Hepatocyte (in vitro differentiated cells): ENCODE data around the gene C14orf93. TPM values are rescaled to one million over a fixed set of nuclear protein-coding genes. Genes with fewer than 3 reads are reported as not detected.

Source experiments
- DNase-seq: peaks from one replicate; pipeline ENCODE4 v3.0.0-alpha.2; 2016; ENCODE audit warnings: low spot score
- H2AFZ ChIP-seq: fragments of 200-600 bp; sonication (generic); 2 replicates; pipeline ENCODE4 v1.6.0; 2016; ENCODE audit warnings: antibody characterized with exemption, mild to moderate bottlenecking
- H3K27ac ChIP-seq: fragments of 200-600 bp; sonication (generic); 2 replicates; pipeline ENCODE4 v1.5.1; 2016; ENCODE audit warnings: mild to moderate bottlenecking
- H3K27me3 ChIP-seq: fragments of 200-600 bp; sonication (generic); 2 replicates; pipeline ENCODE4 v1.6.1; 2016
- H3K36me3 ChIP-seq: fragments of 200-600 bp; sonication (generic); replicated peaks from 2 replicates; pipeline ENCODE4 v1.5.1; 2016; ENCODE audit warnings: low read depth; ENCODE audit not compliant: insufficient read depth
- H3K4me1 ChIP-seq: fragments of 200-600 bp; sonication (generic); 2 replicates; pipeline ENCODE4 v1.5.1; 2016; ENCODE audit warnings: mild to moderate bottlenecking, moderate library complexity; ENCODE audit not compliant: insufficient read depth
- H3K4me2 ChIP-seq: fragments of 200-600 bp; sonication (generic); 2 replicates; pipeline ENCODE4 v1.6.0; 2016
- H3K4me3 ChIP-seq: fragments of 200-600 bp; sonication (generic); 2 replicates; pipeline ENCODE4 v1.5.1; 2016; ENCODE audit warnings: mild to moderate bottlenecking
- H3K79me2 ChIP-seq: fragments of 200-600 bp; sonication (generic); 2 replicates; pipeline ENCODE4 v1.6.0; 2017; ENCODE audit warnings: mild to moderate bottlenecking
- H3K9me2 ChIP-seq: fragments of 200-600 bp; sonication (generic); replicated peaks from 2 replicates; pipeline ENCODE4 v1.6.0; 2017; ENCODE audit warnings: mild to moderate bottlenecking; ENCODE audit not compliant: insufficient read depth
- H3K9me3 ChIP-seq: fragments of 200-600 bp; sonication (generic); 2 replicates; pipeline ENCODE4 v1.5.1; 2016; ENCODE audit warnings: low read depth, mild to moderate bottlenecking
- H4K20me1 ChIP-seq: fragments of 200-600 bp; sonication (generic); 2 replicates; pipeline ENCODE4 v1.6.0; 2016; ENCODE audit warnings: mild to moderate bottlenecking; ENCODE audit not compliant: insufficient read depth, poor library complexity, severe bottlenecking
- CTCF ChIP-seq: fragments of 200-600 bp; sonication (generic); IDR thresholded peaks from 2 replicates; pipeline ENCODE4 v1.5.1; 2016; ENCODE audit warnings: antibody characterized with exemption, mild to moderate bottlenecking; ENCODE audit not compliant: poor library complexity
- EZH2 ChIP-seq: fragments of 200-600 bp; sonication (generic); IDR thresholded peaks from 2 replicates; pipeline ENCODE4 v1.6.1; 2016; ENCODE audit warnings: antibody characterized with exemption, mild to moderate bottlenecking, borderline replicate concordance
- EZH2phosphoT487 ChIP-seq: fragments of 200-600 bp; sonication (generic); IDR thresholded peaks from one replicate; pipeline ENCODE4 v1.6.1; 2018; ENCODE audit warnings: antibody characterized with exemption, mild to moderate bottlenecking, low read depth, moderate library complexity; ENCODE audit not compliant: unreplicated experiment, severe bottlenecking
- WGBS: methylation state at CpG from one replicate; pipeline ENCODE4 v1.1.6; 2016; ENCODE audit warnings: low lambda C conversion rate; ENCODE audit errors: missing lambda C conversion rate; 5-methylcytosine and 5-hydroxymethylcytosine counted together
- polyA plus RNA-seq: library from polyadenylated mRNA; unstranded; fragments of >200 nt; fragmentation: Nextera tagmentation; extraction: Ambion mirVana; gene quantifications from 2 replicates; pipeline ENCODE4 v1.2.1, GENCODE V29; 2016
- total RNA-seq: library from RNA; depleted of rRNA; stranded (reverse); fragments of >200 nt; gene quantifications from 2 replicates; pipeline ENCODE4 v1.2.3, GENCODE V29; 2014

The C14orf93 gene
- total and polyA plus RNA-seq, 2 experiments from 2014 or later = 6.5 to 8.8 TPM

- peak; percentile 60 for DNase-seq
- WGBS = 2% methylated on average over 41 of the region's 51 CpGs
- no peaks in the 10 kb centered on the region for H3K36me3 ChIP-seq
- no peaks in the 10 kb centered on the region for H3K9me3 ChIP-seq
- H2AFZ ChIP-seq = peak overlapping the region; percentile 43
- peaks cover 54% of the 10 kb centered on the region for H3K79me2 ChIP-seq
- H3K4me1 ChIP-seq = peaks cover 32% of the 10 kb centered on the region
- peak overlapping the region; percentile 98 for H3K27ac ChIP-seq
- H3K4me3 ChIP-seq = peak overlapping the region; percentile 93
- H4K20me1 ChIP-seq = no peaks in the 10 kb centered on the region
- peak overlapping the region; percentile 88 for H3K4me2 ChIP-seq
- TF ChIP-seq CTCF = no peak
- TF ChIP-seq EZH2phosphoT487 = no peak
- TF ChIP-seq EZH2 = no peak
- no peaks in the 10 kb centered on the region for H3K9me2 ChIP-seq
- H3K27me3 ChIP-seq = no peaks in the 10 kb centered on the region
Observed at GRCh38 chr14:22981876-22982476, 28.0 kb downstream of the C14orf93 start.

- H2AFZ ChIP-seq = peak overlapping the region; percentile 43
- H3K4me1 ChIP-seq = peaks cover 39% of the 10 kb centered on the region
- WGBS = 2% methylated on average over 66 of the region's 76 CpGs
- H4K20me1 ChIP-seq = no peaks in the 10 kb centered on the region
- no peak for TF ChIP-seq EZH2phosphoT487
- no peak for TF ChIP-seq CTCF
- no peak for TF ChIP-seq EZH2
- H3K27ac ChIP-seq = peak overlapping the region; percentile 98
- H3K4me3 ChIP-seq = peak overlapping the region; percentile 93
- peaks cover 56% of the 10 kb centered on the region for H3K79me2 ChIP-seq
- peak overlapping the region; percentile 88 for H3K4me2 ChIP-seq
- no peaks in the 10 kb centered on the region for H3K9me2 ChIP-seq
- DNase-seq = peak; percentile 40
- H3K36me3 ChIP-seq = no peaks in the 10 kb centered on the region
- no peaks in the 10 kb centered on the region for H3K9me3 ChIP-seq
- no peaks in the 10 kb centered on the region for H3K27me3 ChIP-seq
Observed at GRCh38 chr14:22981090-22981875, 28.7 kb downstream of the C14orf93 start.

GRCh38 chr14:22980672-22981089 is 29.3 kb downstream of the C14orf93 start:
- H3K9me3 ChIP-seq = no peaks in the 10 kb centered on the region
- H3K79me2 ChIP-seq = peaks cover 61% of the 10 kb centered on the region
- H2AFZ ChIP-seq = peak overlapping the region; percentile 27
- WGBS = 0% methylated on average over 10 of the region's 41 CpGs
- H3K27ac ChIP-seq = peak overlapping the region; percentile 98
- no peaks in the 10 kb centered on the region for H3K27me3 ChIP-seq
- H3K9me2 ChIP-seq = no peaks in the 10 kb centered on the region
- TF ChIP-seq EZH2 (no peak), EZH2phosphoT487 (no peak), CTCF (no peak)
- H3K4me2 ChIP-seq = peak overlapping the region; percentile 88
- no peaks in the 10 kb centered on the region for H4K20me1 ChIP-seq
- peak; percentile 85 for DNase-seq
- peak overlapping the region; percentile 93 for H3K4me3 ChIP-seq
- no peaks in the 10 kb centered on the region for H3K36me3 ChIP-seq
- H3K4me1 ChIP-seq = peaks cover 45% of the 10 kb centered on the region
